ENCODE data around the gene ASAH2B. TPM values are rescaled to one million over a fixed set of nuclear protein-coding genes. Genes with fewer than 3 reads are reported as not detected.
"Not testable (repeated sequence)": the region's sequence is repeated elsewhere in the genome, so short reads cannot be mapped to it uniquely, and the experiment has no call there.

The ASAH2B gene
- total RNA-seq, 1 donor from 2014 or later = 3.9 TPM

GRCh38 chr10:50740293-50740648 is 535 bp downstream of the ASAH2B start:
- Mint-ChIP-seq H3K4me1 (ENCODE audit: low read depth) (peaks cover 11% of the 10 kb centered on the region), H3K27ac (ENCODE audit: unreplicated experiment) (peak overlapping the region; percentile 99), H3K9me3 (ENCODE audit: low read depth) (no peaks in the 10 kb centered on the region), H3K27me3 (ENCODE audit: low read depth) (peaks cover 11% of the 10 kb centered on the region), H3K4me3 (ENCODE audit: unreplicated experiment) (peak overlapping the region; percentile 95), H3K36me3 (ENCODE audit: low read depth) (no peaks in the 10 kb centered on the region)
- no peak for DNase-seq (ENCODE audit: low spot score)
- TF ChIP-seq, protein P1, sequence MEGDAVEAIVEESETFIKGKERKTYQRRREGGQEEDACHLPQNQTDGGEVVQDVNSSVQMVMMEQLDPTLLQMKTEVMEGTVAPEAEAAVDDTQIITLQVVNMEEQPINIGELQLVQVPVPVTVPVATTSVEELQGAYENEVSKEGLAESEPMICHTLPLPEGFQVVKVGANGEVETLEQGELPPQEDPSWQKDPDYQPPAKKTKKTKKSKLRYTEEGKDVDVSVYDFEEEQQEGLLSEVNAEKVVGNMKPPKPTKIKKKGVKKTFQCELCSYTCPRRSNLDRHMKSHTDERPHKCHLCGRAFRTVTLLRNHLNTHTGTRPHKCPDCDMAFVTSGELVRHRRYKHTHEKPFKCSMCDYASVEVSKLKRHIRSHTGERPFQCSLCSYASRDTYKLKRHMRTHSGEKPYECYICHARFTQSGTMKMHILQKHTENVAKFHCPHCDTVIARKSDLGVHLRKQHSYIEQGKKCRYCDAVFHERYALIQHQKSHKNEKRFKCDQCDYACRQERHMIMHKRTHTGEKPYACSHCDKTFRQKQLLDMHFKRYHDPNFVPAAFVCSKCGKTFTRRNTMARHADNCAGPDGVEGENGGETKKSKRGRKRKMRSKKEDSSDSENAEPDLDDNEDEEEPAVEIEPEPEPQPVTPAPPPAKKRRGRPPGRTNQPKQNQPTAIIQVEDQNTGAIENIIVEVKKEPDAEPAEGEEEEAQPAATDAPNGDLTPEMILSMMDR (IDR thresholded peaks at IDR 0.05) = no peak

GRCh38 chr10:50742820-50743219 is 3.1 kb downstream of the ASAH2B start:
- H3K27ac Mint-ChIP-seq (ENCODE audit: unreplicated experiment); H3K27me3 Mint-ChIP-seq (ENCODE audit: low read depth); H3K4me3 Mint-ChIP-seq (ENCODE audit: unreplicated experiment); H3K9me3 Mint-ChIP-seq (ENCODE audit: low read depth); DNase-seq (ENCODE audit: low spot score); H3K36me3 Mint-ChIP-seq (ENCODE audit: low read depth): not testable (repeated sequence)
- H3K4me1 Mint-ChIP-seq (ENCODE audit: low read depth) = peaks cover 11% of the 10 kb centered on the region

DNA sequence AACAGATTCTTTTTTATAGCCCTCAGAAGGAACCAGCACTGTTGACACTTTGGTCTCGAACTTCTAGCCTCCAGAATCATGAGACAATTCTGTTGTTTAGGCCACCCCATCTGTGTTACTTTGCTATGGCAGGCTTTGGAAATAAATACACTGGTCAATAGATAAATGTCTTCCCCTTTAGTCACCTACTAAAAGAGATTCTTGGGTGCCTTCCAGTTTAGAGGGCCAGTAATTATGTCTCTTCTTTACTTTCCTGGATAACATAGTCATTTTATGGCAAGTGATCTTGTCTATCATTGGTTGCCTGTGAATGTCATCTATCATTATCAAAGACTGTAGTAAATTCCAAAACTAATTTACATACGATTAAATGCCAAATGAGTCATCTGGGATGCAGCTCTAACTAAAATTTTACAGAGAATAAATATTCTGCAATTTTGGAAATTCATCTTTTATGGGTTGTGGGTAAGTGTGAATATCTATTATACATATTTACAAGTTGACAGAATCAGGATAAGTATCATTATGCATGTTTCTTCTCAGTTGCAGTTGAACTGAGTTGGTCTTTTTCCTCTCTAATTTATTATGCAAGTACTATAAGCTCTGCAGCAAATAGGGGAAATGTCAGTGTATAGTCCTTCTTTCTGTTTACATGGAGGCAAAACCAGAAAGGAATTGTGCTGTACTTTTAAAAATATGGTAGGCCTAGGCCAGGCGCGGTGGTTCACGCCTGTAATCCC is 27.2 kb downstream of the ASAH2B start:
- DNase-seq (ENCODE audit: low spot score); H3K27me3 Mint-ChIP-seq (ENCODE audit: low read depth); H3K36me3 Mint-ChIP-seq (ENCODE audit: low read depth); H3K4me1 Mint-ChIP-seq (ENCODE audit: low read depth); H3K4me3 Mint-ChIP-seq (ENCODE audit: unreplicated experiment); H3K27ac Mint-ChIP-seq (ENCODE audit: unreplicated experiment): not testable (repeated sequence)
- H3K9me3 Mint-ChIP-seq (ENCODE audit: low read depth) = peaks cover 17% of the 10 kb centered on the region

DNA sequence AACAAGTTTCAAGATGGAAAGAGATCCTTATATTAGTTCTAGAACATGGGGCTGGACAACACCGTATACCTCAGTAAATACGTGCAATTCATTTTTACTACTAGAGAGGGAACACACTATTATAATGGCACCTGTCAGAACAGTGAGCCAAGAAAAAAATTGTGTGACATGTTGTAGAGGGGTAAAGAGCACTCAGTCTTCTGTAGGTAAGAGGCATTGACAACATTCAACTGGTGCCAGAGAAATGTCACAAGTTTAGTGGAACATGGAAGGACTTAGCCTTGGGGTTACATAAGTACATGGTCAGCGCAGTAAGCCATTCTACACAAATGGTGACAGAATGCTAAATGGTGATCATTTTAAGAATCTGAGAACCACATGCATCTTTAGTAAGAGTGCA is 32.3 kb downstream of the ASAH2B start:
- not testable (repeated sequence) for H3K4me1 Mint-ChIP-seq (ENCODE audit: low read depth); DNase-seq (ENCODE audit: low spot score); H3K9me3 Mint-ChIP-seq (ENCODE audit: low read depth); H3K4me3 Mint-ChIP-seq (ENCODE audit: unreplicated experiment); H3K36me3 Mint-ChIP-seq (ENCODE audit: low read depth); H3K27me3 Mint-ChIP-seq (ENCODE audit: low read depth); H3K27ac Mint-ChIP-seq (ENCODE audit: unreplicated experiment)

- not testable (repeated sequence) for H3K27me3 Mint-ChIP-seq (ENCODE audit: low read depth); H3K36me3 Mint-ChIP-seq (ENCODE audit: low read depth); H3K4me3 Mint-ChIP-seq (ENCODE audit: unreplicated experiment); H3K4me1 Mint-ChIP-seq (ENCODE audit: low read depth); H3K9me3 Mint-ChIP-seq (ENCODE audit: low read depth); DNase-seq (ENCODE audit: low spot score); H3K27ac Mint-ChIP-seq (ENCODE audit: unreplicated experiment)
- TF ChIP-seq, protein P1 (IDR thresholded peaks at IDR 0.05) = peak; percentile 53
These were observed 35.1 kb downstream of the ASAH2B start for GRCh38 chr10:50774868-50775267.

GRCh38 chr10:50780036-50780435 is 40.3 kb downstream of the ASAH2B start:
- H3K27me3 Mint-ChIP-seq (ENCODE audit: low read depth); H3K4me3 Mint-ChIP-seq (ENCODE audit: unreplicated experiment); H3K9me3 Mint-ChIP-seq (ENCODE audit: low read depth); DNase-seq (ENCODE audit: low spot score); H3K27ac Mint-ChIP-seq (ENCODE audit: unreplicated experiment); H3K36me3 Mint-ChIP-seq (ENCODE audit: low read depth); H3K4me1 Mint-ChIP-seq (ENCODE audit: low read depth): not testable (repeated sequence)

DNA sequence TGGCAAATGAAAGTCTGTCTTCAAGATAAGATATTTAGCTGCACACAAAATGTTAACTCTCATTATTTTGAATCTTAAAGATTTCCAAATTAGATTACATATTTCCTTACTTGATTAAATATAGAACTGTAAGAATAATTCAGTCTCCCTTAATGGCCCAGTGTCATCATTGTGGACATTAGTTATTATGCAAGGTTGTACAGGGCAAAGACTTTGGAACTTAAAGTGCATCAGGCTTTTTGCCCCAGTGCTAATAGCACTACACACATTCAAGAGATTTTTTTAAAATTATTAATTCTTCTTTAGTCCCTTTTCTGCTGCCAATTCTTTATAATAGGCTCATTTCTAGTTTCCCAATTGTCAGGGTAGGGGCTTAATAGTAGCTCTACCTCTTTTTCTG is 42.3 kb downstream of the ASAH2B start:
- H3K4me1 Mint-ChIP-seq (ENCODE audit: low read depth); H3K27ac Mint-ChIP-seq (ENCODE audit: unreplicated experiment); H3K36me3 Mint-ChIP-seq (ENCODE audit: low read depth); H3K27me3 Mint-ChIP-seq (ENCODE audit: low read depth); DNase-seq (ENCODE audit: low spot score); H3K9me3 Mint-ChIP-seq (ENCODE audit: low read depth); H3K4me3 Mint-ChIP-seq (ENCODE audit: unreplicated experiment): not testable (repeated sequence)

DNA sequence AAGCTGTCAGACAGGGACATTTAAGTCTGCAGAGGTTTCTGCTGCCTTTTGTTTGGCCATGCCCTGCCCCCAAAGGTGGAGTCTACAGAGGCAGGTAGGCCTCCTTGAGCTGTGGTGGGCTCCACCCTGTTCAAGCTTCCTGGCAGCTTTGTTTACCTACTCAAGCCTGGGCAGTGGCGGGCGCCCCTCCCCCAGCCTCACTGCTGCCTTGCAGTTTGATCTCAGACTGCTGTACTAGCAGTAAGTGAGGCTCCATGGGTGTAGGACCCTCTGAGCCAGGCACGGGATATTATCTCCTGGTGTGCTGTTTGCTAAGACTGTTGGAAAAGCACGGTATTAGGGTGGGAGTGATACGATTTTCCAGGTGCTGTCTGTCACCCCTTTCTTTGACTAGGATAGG is 48.2 kb downstream of the ASAH2B start:
- not testable (repeated sequence) for H3K4me3 Mint-ChIP-seq (ENCODE audit: unreplicated experiment); H3K4me1 Mint-ChIP-seq (ENCODE audit: low read depth); H3K27ac Mint-ChIP-seq (ENCODE audit: unreplicated experiment); H3K36me3 Mint-ChIP-seq (ENCODE audit: low read depth); DNase-seq (ENCODE audit: low spot score)
- H3K27me3 Mint-ChIP-seq (ENCODE audit: low read depth) = peaks cover 14% of the 10 kb centered on the region
- peaks cover 13% of the 10 kb centered on the region for H3K9me3 Mint-ChIP-seq (ENCODE audit: low read depth)

All from chondrocyte (in vitro differentiated cells).